SW 1271 (cell line): ENCODE results near the gene MYPOP.

Source experiments
- DNase-seq, 2 experiments: peaks; one replicate each; lab custom pipeline; 2025; lab: John Stamatoyannopoulos, UW

Gene MYPOP, protein sequence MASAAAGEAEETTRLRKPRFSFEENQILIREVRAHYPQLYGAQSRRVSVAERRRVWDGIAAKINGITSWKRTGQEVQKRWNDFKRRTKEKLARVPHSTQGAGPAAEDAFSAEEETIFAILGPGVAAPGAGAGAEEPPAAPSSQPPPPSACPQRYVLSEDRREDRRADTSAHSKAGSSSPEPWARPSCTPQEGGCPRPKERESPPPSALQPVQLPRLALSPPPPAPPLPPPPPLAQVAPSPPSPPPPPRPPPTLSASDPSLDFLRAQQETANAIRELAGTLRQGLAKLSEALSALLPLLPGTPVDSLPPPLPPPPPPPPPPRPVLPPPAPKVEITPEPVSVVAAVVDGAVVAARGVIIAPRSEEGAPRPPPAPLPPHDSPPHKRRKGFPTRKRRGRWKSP

DNA sequence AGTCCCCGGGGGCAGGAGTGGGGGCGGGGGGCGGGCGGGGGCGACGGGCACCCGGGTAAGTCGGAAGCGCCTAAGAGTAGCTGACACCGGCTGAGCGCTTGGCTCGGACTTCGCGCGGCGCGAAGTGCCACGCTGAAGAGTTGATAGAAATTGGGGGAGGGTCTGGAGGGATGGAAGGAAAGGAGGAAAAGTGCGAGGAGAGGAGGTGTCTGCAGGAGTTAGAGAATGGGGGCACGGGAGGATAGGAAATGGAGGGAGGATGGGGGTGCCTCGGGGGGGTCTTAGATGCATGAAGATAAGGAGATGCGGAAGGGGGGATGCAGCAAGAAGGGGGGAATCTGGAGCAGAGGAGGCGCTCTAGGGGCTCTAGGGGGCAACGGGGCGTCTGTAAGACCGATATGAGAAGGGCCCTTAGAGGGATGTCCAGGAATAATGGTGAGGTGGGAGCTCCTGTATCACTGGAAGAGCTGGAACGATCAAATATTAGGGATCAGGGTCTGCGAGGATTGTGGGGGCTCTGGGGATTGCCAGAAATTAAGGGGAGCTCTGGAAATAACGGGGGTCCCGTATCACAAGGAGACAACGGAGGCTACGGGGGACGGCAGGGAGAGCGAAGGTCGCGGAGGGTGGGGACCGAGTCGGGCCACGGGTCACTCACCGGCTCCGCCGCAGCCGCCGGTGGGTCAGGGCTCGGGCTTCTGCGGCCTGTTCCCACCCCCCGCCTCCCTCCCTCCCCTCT is at the start of gene MYPOP:
Gene MYPOP, minus strand, starts transcription at position 702 of the 739 bp plus-strand sequence. CDS start 840 bp downstream, outside the sequence.
- DNase-seq: no peak

DNA sequence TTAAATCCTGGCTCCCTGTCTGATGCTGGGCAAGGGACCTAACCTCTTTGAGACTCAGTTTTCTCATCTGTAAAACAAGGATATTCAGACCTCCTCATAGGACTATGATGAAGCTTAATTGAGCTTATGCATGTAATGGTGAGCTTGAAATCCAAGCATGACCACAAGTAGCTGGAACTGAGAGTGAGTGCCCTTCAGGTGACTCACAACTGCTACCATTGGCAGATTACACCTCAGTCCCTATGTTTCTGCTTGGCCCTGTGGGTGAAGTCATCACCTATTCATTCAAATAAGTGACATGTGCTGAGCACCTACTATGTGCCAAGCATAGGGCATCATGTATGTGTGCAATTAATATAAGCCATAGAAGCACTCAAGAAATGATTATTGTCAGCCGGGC is 45.5 kb upstream of the MYPOP start:
- no peak for DNase-seq

DNA sequence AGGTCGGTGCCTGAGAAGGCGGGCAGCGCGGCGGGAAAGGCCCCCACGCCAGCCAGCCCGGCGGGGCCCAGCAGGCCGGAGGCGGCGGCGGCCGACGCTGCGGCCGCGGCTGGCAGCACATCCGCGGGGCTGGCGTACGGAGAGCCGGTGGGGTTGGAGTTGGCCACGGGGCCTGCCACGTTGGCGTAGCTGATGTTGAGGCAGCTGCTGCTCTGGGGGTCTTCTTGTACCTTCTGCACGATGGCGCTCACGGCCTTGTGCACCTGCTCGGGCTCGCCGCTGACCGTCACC is 38.0 kb upstream of the MYPOP start:
- DNase-seq: no peak

DNA sequence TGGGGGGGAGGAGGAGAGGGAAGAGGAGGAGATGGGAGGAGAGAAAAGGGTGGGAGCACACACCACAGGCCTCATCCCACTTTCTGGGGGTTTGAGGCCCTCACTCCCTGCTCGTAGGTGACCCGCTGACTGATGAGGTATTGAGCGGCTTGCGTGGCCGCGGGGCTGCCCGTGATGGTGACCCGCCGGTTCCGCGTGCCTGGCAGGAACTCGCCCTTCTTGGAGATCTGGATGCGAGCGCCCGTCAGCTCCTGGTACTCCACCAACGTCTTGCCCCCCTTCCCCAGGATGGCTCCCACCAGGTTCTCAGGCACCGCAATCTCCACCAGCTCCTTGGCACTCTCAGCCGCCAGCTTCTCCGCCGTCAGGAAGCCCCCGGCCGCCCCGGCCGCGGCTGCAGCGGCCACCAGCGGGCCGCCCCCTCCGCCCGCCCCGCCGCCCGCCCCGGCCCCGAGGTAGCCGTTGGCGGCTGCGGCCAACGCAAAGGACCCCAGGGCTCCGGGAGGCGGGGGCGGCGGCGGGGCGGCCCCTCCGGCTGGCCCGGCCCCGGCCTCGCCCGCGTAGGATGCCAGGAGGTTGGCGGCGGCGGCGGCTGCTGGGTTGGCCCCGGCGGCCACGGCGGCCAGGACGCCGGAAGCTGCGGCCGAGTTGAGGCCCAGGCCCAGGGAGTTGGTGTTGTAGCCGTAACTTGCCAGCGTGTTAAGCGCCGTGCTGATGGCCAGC is 37.5 kb upstream of the MYPOP start:
- no peak for DNase-seq

DNA sequence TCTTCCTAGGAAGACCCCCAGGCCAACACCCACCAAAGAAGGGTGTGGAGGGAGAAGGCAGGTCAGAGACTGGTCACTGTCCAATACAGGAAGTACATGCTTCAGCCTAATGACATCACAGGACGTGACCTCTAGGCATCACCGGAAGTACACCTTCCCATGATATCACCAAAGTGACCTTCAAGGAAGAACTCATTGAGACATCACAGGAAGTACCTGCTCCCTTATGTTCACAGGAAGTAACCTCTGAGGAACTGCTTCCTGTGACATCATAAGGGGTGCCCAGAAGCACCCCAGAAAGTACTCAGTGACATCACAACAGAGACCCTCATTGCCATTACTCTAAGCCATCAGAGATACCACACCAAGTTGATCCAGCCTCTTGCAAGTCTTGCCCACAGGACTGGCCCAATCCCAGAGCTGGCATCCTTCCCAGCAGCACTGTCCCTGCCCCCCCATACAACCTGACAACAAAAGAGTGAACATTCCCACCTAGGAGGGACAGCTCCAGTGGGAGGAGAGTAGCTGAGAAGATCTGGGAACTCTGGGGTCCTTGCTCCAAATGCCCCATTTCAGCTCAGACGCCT is 36.4 kb upstream of the MYPOP start:
- no peak for DNase-seq

DNA sequence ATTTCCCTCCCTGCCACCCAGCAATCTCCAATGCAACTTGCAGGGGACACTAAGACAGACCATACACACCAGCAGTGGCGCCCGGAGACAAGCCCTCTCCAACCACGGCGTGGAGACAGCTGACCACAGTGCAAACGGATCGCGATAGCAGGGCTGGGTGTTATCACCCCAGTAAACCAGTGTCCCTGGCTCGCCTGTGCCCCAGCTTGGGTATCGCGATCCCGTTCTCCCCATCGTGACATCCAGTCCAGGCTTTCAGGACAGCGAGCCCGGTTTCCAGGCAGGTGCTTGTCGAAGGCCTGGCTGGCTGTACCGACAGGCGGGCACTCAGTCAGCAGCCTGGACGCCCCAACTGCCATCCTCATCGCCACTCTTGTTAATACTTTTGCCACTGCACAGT is 32.9 kb upstream of the MYPOP start:
- no peak for DNase-seq

DNA sequence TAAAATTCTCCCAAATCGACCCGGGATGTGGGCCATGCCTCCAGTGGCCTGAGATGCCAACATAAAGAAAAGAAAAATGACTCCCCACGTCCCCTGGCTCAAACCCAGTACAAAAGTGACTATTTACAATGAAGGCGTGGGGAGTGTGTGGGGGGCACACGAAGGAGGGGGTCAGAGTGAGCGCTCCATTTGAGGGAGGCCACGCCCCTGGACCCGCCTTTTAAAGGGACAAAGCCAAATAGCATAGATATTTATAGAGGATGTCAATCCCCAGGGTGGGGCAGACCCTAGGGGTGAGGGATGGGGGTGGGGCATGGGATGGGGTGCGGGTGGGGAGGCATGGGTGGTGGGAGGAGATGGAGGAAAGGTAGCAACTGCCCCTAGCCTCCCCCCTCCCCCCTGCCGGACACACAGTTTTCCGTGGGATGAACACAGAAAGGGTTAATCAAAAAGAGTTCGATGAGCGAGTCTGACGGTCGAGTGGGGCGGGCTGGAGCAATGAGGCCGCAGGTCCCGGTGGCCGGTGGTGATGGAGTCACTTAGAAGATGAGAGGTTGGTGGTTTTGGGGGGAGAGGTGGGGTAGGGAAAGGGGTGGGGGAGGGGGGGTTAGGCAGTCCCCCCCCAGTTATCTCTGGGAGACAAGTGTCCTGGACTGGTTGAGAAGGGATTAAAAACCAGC is 32.3 kb upstream of the MYPOP start:
- no peak for DNase-seq

DNA sequence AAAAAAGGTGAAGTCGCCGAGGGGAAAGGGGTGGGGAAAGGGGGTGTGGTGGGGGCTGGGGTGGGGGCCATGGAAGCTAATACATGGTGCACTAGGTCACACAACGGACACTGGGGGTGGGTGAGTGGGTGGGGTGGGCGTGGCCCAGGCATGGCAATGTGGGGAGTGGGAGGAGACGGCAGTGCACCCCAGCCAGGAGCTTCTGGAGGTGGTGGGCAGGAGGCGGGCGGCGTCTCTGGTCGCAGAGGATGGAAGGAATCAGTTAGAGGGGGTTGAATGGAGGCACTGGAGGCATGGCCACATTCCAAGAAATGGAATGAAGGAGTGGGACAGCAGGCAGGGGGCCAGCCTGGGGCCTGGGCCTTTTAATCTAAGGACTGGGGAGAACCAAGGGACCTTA is 31.3 kb upstream of the MYPOP start:
- no peak for DNase-seq

DNA sequence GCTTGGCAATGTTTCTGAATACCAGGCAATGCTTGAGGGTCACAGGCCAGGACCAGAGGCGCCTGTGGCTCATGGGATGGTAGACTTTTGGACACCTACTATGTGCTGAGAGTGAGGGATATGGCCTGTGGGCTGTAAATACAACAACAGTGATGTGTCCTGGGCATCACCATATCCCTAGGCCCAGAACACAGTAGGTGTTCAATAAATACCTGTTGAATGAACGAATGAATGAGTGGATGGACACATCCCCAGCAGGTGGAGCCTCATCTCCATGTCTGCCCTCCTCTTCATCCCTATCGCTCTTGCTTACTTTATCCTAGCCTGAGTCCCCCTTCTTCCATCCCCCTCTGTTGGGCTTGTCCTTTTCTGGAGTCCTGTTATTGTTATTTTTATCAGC is 28.6 kb upstream of the MYPOP start:
- no peak for DNase-seq

DNA sequence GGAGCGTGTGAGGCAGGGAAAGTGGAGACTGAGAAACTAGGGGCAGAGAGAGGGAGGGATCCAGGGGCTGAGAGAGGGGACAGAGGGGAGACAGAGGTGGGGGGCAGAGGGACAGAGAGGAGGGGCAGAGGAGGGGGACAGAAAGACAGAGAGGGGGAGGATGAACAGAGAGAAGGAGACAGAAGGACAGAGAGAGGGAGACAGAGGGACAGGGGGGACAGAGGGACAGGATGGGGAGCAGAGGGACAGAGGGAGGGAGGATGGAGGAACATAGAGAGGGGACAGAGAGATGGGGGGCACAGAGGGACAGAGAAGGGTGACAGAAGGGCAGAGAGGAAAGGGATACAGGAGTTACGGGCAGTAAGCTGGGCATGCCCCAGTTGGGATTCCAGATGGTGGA is 26.8 kb upstream of the MYPOP start:
- DNase-seq: no peak

DNA sequence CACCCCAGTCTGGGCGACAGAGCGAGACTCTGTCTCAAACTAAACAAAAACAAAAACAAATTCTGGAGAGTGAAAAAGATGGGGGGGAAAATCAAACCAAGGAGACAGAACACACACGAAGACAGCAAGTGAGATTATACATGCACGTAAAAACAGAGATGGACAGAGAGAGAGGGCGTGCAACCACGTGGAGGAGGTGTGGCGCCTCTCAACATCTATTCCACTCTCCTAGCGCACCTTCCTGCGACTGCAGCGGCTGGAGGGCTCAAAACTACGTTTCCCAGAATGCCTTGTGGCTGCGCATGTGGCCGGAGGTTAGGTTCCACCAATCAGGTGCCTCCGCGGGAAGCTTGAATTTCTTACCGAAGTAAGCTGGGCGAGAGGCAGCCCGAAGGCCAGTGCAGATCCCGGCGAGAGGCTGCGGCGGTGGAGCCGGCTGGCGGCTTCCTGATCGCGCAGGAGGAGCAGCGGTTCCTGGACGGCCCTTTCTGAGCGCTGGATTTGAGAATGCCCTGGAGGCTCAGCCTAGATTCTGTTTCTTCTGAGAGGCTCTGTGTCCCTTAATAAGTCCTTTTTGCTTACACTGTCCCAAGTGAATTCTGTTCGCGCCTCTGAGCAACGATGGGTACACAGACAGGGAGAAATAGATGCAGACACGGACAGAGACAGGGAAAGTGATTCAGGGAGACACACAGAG is 25.3 kb upstream of the MYPOP start:
- peak; percentile 78 to 88 for DNase-seq

DNA sequence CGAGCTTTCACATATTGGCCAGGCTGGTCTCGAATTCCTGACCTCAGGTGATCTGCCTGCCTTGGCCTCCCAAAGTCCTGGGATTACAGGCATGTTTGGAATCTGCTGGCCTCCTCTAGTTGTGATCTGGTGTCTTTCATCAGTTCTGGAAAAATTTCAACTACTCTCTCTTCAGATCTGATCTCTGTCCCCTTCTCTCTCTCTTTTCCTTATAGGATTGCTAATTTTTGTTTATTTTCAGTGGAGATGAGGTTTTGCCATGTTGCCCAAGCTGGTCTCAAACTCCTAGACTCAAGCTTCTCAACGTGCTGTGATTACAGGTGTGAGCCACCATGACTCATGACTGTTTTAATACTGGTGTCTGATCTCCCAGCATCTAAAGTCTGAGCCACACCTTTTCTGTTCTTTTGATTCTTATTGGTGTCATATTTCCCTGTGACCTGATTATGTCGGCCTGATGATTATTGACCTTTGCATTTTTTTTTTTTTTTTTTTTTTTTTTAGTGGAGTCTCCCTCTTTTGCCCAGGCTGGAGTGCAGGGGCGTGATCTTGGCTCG is 22.6 kb upstream of the MYPOP start:
- no peak for DNase-seq

DNA sequence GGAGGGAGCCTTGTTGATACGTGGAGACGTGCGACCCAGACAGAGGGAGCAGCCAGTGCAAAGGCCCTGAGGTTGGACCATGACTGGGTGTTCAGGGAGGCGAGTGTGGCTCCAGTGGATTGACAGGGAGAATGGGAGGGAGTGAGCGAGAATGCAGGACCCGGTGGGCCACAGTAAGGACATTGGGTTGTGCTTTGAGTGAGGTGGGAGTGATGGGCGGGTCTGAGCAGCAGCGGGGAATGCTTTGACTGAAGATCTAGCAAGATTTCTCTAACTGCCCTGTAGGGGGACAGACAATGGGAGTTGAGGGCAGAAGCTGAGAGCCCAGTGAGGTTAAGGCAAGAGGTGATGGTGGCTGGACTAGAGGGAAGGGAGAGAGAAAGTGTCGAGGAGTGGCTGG is 19.9 kb upstream of the MYPOP start:
- no peak for DNase-seq

DNA sequence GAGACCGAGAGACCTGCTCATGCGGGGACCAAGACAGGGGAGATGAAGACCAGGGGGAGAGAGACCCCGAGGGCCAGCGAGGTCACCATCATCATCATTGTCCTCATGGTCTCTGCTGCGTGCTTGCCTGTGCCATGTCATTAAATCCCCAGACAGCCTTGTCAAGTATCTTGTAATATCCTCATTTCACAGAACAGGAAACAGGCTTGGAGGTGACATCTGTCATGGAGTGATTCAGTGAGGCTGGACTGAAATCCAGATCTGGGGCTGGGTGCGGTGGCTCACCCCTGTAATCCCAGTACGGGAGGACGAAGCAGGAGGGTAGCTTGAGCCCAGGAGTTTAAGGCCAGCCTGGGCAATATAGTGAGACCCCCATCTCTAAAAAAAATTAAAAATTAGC is 18.0 kb upstream of the MYPOP start:
- no peak for DNase-seq

DNA sequence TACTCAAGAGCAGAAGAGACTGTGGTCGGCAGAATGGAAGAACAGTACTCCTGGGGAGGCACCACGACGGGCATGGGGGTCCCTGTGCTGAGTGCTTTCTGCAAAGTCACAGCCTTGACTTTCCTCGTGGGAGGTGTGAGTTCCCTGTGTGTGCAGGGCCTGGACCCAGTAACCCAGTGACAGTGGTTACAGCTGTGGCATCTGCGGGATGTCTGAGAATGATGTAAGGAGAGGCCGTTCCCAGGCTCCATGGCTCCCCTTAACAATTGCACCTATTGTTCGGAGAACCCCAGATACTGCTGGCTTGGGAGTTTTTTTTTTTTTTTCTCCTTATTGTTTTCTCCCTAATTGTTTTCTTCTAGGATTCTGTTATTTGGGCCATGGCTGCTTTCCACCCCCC is 17.3 kb upstream of the MYPOP start:
- DNase-seq: no peak

DNA sequence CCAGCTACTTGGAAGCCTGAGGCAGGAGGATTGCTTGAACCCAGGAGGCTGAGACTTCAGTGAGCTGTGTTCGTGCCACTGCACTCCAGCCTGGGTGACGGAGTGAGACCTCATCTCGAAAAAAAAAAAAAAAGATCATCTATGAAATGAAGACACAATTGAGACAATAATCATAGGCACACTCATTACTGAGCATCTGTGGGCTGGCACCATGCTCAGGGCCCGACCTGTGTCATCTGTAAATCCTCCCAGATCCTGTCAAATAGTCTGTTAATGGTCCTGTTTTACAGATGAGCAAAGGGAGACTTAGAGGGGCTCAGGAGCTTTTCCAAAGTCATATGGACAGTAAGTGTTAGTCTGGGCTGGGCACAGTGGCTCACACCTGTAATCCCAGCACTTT is 16.3 kb upstream of the MYPOP start:
- no peak for DNase-seq

DNA sequence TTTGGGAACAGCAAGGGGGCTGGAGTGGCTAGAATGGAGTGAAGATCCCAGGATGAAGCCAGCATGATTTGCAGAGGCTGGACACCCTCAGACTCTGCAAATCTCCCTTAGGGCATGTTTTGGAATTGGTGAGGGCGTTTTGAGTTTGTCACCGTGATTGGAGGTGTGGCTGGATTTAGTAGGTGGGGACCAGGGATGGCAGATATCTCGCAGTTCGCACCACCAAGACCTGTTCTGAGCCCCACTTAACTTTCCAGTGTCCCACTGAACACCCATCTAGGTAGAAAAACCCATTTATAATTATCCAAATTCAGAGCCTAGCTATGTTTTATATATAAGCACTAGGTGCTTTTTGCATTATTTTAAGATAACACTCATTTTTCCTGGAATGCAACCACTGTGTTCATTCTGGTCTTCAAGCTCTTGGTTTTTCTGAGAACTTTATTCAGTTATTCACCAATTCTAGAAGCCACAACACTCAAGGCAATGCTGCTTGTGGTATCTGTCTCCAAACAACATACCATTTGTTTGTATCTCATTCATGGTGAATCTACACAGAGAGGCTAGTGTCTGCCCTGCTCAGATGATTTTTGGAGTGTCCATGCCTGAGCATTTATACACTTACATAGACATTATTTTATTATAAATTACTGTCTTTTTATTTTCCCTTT is 15.1 kb upstream of the MYPOP start:
- no peak for DNase-seq

DNA sequence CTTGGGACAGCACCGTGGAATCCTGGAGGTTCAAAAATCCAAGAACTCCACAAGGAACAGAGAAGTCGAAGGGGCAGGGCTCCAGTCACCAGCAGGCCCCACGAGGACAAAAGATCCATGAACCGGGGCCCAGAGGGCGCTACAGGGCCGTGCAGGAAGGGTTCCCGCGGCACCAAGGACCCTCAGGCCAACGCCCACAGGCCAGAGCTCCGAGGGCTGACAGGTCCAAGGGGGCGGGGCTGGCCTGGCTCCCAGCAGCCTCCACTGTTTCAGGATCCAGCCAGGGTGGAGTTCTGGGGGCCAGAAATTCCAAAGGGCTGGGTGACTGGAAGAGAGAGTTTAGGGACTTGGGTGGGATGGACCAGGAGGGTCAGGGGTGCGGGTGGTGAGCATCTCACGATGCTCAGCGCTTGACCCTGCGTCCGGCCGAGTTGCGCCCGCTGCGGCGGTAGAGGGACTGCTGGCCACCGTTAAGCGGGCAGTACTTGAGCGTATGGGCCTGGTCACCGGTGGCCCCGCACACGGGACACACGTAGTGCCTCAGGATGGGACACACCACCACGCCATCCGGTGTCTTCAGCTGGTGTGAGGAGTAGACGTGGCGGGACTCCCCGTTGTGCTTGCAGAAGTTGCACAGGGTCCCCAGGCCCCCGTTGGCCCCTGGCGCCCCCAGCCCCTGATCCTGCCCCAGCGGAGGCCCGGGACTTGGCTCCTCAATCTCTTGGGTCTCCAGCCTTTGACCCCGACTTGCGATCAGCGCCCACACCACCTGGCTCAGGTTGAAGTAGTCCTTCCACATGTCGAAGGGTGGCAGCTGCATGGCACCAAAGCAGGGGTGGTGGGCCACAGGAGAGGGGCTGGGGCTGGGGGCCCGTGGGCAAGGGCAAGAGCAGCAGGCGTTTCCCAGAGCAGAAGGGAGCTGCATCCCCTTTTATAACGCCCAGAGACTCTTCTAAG is 11.7 kb upstream of the MYPOP start, which contains the start of gene NANOS2:
Gene NANOS2, minus strand, starts transcription at position 905 of the 957 bp plus-strand sequence. Its CDS starts 85 bp downstream, at position 820.
- no peak for DNase-seq

DNA sequence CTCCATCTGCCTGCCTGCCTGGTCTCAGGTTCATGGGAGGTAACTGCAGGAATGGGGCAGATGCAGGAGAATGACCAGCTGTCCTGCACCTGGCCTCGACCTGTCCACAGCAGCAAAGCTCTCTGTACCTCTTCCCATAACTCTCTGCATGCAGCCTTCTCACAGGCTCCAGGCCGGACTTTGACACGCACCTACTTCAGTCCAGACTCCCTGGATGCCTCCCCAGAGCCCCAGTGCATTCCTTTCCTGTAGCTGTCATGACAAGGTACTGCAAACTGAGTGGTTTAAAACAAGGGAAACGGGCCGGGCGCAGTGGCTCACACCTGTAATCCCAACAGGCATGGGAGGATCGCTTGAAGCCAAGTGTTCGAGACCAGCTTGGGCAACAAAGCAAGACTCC is 8.9 kb upstream of the MYPOP start:
- no peak for DNase-seq
